ENCODE results near the gene STUM. TPM values are rescaled to one million over a fixed set of nuclear protein-coding genes. Genes with fewer than 3 reads are reported as not detected.
A peak's percentile ranks its signal among the peaks of the same experiment; 100 is the strongest.
"Not testable (repeated sequence)": the region's sequence is repeated elsewhere in the genome, so short reads cannot be mapped to it uniquely, and the experiment has no call there.

The STUM gene
- total RNA-seq, 2 donors from 2014 or later = 1.4 to 3.9 TPM

- ATAC-seq = no peak
- DNase-seq = no peak
- intact Hi-C loops (cut with DNase I, micrococcal nuclease) = no loop called here
Observed at GRCh38 chr1:226597616-226598454, 49.3 kb downstream of the STUM start.

DNA sequence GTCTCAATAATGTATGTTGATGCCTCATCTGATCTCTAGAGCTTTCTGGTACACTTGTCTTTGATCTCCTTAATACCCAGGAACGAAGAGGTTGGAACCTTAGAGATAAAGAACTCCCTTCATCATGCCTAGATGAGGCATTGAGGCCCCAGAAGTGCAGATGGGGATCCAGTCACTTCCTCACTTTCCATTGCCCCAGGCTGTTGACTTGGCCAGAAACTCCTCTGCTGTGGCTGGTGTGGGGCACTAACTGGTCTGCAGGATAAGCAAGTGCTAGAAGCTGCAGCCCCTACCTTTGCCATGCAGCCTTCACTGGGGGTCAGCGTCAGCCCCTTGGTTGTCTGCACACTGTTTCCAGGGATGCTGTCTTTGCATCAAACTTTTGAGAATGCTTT, 49.9 kb downstream of the STUM start:
- ATAC-seq (no peak), DNase-seq (no peak)
- intact Hi-C loops (cut with DNase I, micrococcal nuclease) = no loop called here

GRCh38 chr1:226598955-226599354, 50.4 kb downstream of the STUM start:
- DNase-seq; ATAC-seq; intact Hi-C loops (cut with DNase I, micrococcal nuclease): not testable (repeated sequence)

DNA sequence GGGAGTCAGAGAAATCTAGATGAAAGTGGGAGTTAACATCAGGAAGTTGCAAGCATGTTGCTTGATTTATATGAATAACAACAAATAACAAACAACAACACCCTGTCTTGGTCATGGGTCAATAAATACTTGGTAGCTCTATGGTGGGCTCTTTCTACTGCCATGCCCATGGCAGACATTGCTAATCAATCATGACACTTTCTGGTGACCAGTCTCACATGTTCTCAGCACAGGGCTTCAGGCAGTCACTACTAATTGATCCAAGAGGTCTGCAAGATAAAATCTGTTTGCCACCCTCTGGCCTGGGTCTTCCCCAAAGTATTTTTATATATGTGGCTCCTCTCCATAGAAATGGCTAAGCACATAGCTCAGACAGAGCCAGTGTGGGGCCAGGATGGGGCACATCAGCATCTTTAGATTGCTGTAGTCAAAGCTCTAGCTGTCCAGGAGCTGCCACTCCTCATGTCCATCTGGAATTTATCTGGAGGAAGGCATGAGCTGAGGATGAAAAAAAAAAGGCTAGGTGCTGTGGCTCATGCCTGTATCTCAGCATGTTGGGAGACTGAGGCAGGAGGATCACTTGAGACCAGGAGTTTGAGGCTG, 51.2 kb downstream of the STUM start:
- no peak for ATAC-seq
- intact Hi-C loops (cut with DNase I, micrococcal nuclease) = no loop called here
- no peak for DNase-seq

GRCh38 chr1:226600254-226600653, 51.7 kb downstream of the STUM start:
- ATAC-seq (no peak), DNase-seq (no peak)
- intact Hi-C loops (cut with DNase I, micrococcal nuclease) = no loop called here

DNA sequence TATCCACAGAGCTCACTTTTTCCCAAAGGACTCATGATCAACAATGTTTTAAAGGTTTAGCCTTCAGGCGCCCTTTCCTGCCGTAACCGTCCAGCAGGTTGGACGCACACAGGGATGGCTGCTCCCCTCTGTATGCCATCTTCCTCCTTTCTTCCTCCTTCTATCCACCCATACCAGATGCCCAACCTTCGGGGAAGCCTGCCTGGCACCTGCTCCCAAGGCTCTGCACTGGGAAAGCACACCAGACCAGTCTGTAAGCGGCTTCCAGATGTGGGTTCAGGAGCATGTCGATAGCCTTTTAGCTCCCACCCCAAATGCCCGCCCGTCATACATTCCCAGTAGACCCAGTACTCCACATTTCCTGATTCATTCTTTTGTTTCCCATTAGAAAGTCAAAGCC, 52.9 kb downstream of the STUM start:
- intact Hi-C loops (cut with DNase I, micrococcal nuclease) = no loop called here
- ATAC-seq = no peak
- DNase-seq = no peak

DNA sequence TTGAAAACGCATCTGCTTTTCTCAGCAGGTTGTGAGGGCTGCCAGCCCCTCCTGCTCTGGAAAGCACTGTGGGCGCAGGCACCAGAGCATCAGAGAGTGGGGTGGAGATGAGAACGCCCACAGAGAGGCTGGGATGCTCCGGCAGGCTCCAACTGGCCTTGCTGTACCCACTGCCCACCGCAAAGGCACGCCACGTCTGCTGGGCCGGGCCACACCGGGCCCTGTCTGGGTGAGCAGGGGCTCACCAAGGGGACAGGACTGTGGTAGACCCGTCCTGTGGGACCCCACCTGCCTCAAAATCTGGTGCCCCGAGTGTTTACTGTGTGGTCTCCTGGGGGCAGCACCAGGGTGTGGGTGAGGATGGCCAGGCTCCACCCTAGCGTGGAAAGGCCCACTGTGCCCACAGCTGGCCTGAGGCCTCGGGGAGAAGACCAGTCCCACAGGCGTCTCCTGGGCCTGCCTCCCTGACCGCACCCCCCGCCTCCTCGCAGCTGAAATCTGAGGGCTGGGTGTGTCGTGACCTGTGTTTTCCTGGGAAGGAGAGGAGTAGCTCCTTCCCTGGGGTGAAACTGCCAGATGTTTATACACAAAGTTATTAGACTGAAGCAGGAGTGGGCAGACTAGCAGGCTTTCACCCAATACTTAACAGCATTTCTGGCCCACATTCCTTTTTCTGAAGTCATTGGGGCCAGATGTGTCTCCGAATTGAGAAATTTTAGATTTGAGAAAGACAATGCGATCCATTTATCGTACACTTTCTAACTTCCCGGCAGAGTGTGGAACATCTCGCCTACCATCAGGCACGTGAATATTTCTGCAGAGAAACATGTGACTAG, 53.8 kb downstream of the STUM start:
- DNase-seq = peak; percentile 23 to 36
- intact Hi-C loops (cut with DNase I, micrococcal nuclease) = no loop called here
- peak; percentile 46 for ATAC-seq

DNA sequence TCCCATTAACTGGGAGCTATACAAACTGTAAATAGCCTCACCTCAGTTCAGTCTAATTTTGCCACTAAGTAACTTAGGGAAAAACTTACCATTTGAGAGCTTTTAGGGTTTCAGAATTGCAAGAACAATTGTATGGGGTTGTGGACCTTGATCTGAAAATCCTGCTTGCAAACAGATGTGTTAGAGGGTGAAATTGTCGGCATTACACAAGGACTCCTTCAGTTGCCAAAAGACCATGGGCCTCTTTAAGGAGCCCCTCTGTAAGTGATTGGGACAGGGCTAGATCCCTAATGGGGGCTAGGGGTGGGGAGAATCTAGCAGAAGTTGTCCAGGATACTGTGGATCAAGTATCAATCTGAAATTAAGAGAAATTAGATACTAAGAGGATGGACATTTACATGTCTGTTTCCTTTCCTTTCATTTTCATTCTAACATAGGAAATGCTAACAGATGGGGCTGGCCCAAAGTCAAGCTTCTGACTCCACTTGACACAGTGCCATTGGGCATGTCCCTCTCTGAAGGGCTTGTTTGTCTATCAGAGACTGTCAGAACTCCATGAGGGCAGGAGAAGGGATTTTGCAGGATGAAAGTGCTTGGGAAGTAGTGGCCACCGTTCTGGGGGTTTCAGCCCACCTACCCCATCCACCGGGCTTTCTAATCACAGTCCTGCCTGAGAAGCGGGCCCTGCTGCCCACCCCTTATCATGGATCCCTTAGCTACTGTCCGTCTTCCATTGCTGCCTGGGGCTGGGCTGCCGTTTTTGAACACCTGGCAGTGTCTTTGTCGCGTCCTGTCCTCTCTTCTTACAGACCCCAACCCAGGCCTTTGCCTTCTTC, 54.7 kb downstream of the STUM start:
- intact Hi-C loops (cut with DNase I, micrococcal nuclease) = no loop called here
- DNase-seq = peak in 1 of 2 donors; percentile 35
- ATAC-seq = no peak

GRCh38 chr1:226603858-226604559, 55.4 kb downstream of the STUM start:
- no peak for DNase-seq
- ATAC-seq = no peak
- intact Hi-C loops (cut with DNase I, micrococcal nuclease) = no loop called here

DNA sequence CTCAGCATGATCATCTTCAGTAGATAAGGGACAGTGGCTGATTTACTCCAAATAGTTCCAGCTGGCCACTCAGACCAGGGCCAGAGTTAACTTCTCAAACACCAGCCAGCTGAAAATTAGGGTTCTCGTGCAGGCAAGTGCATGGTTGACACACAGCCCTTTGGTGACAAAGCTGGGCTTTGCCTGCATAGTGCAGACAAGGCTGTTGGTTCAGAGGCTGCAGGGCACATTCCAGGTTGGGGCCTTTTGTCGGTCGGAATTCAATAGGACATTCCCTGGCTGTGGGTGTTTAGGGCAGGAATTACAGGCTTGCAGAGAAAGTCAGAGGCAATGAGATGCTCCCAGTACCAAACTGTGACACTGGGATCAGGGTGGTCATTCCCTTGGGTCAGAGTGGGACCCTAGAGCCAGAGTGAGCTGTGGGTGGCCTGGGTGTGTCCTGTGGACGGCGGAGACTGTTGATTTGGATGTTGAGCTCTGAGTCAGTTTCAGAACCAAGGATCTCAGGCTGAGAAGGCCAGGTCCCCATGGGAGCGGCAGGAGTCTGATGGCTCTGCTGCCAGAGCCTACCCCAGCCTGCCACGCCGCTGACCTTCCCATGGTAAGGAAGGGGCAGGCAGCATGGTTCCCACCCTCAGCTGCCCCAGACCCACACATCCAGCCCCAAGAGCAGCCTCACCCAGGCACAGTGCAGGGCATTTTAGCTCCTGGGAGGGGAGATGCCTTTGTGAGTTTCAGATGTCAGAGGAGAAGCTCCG, 56.2 kb downstream of the STUM start:
- intact Hi-C loops (cut with DNase I, micrococcal nuclease) = loop anchor here in 1 of 2 donors (5.0 kb wide), 1 partner anchor 57 kb away; the partner anchor contains the start of gene STUM
- ATAC-seq (no peak), DNase-seq (no peak)

DNA sequence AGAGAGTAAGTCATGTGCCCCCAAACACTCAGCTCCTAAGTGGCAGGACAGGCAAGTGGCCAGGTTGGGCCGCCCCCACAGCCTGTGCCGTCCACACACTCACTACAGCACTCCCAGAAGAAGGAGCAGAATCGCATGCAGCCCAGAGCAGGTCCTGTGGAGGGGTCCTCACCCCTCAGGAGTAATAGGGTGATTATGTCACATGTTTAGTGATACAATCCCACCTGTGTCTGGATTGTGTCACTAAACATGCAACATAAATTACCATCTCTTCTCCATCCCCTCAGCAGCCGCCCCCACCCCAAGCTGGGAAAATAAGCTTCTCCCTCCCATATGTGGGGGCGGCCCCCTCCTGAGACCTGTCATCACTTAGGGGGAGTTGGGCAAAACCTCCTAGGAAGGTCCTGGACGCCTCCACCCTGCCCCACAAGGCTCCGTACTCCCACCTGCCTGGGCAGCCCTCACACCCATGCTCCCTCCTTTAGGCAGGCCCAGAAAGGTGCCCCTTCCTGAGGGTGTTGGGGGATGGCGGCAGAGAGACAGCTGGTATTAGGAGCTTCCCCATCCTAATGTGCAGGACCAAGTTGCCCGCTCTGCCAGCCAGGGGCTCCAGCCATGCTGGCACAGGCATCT, 56.9 kb downstream of the STUM start:
- intact Hi-C loops (cut with DNase I, micrococcal nuclease) = loop anchor here in 1 of 2 donors (5.0 kb wide), 1 partner anchor 58 kb away; the partner anchor contains the start of gene STUM
- ATAC-seq (no peak), DNase-seq (no peak)

DNA sequence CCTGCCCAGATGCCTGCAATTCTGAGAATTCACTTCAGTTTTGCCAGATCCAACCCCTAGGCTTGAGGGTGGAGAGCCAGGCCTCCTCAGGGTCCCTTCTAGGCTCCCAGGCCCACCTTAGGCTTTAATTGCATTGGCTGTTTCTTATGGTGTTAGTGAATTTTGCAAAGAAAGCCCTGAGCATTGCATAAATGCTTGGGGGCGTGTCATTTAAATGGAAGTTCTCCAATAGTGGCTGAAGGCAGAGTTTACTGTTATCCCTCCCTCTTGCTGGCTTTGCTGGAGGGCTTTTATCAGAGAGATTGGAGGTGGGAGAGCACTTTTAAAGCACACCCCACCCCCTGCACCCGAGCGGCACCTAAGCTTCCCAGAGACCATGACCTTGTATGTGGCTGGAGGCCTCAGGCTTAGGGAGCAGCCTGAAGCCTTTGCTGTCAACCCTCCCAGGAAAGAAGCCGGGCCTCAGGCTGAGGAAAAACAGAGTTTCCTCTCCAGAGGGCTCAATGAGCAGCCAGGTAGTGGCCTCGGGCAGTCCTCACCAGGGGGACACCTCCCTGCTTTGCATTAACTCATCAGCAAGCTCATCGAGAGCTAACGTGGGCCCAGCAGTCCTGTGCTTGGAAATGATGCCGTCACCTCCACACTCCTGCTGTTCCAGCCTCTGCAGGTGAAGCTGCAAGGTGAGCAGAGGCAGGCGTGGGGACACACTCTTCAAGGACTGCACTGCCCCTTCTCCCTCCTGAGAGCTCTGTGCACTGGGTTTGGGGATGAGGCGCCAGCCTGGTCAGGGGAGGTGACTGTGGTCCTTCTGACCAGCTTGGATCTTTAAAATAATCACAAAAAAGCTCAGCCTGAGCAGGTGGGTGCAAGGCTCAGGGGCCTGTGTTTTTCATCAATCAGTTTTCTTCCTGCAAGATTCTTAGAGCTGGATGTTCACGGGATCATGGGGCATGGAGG, 58.0 kb downstream of the STUM start:
- DNase-seq (no peak), ATAC-seq (no peak)
- intact Hi-C loops (cut with DNase I, micrococcal nuclease) = loop anchor here in 1 of 2 donors (5.0 kb wide), 1 partner anchor 59 kb away; the partner anchor contains the start of gene STUM

GRCh38 chr1:226607268-226607660, 58.7 kb downstream of the STUM start:
- intact Hi-C loops (cut with DNase I, micrococcal nuclease) = loop anchor here in 1 of 2 donors (5.0 kb wide), 1 partner anchor 60 kb away; the partner anchor contains the start of gene STUM
- DNase-seq (peak in 1 of 2 donors; percentile 17), ATAC-seq (no peak)

GRCh38 chr1:226607821-226608220, 59.3 kb downstream of the STUM start:
- ATAC-seq (no peak), DNase-seq (no peak)
- intact Hi-C loops (cut with DNase I, micrococcal nuclease) = loop anchor here in 1 of 2 donors (5.0 kb wide), 1 partner anchor 61 kb away; the partner anchor contains the start of gene STUM

DNA sequence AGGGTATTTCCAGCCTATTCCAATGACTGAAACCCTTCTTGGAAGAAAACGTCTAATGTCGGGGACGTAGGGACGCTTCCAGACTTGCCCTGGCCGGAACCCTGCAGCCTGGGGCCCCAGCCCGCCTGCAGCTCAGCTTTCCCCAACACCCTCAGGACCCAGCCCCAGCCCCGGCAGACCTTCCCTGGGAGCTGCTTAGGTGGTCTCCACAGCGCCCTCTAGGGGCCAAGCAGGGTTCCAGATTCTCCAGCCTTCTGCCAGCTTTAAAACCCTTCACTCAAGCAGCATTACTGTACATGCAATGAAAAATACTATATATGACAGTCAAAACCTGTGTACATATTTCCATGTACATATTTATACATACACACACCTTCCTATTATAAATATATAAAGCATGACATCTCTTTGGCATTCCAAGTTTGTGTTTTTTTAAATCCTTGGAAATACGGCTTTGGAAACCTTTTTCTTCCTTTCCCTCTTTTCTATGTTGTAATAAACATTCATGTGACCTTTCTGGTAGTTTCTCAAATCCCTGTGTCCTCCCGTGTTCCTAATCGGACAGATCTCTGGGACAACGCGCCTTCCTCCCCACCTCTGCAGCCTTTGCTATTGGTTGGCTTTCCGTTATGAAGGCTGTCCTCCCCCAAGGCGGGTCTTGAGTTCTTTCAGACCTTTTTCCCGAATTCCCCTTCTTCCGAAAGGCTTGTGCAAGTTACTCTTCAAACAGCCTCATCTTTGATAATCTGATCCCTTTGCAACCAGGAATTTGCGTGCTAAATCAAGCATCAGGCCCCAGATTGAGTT, 60.3 kb downstream of the STUM start:
- ATAC-seq (peak; percentile 75), DNase-seq (peak; percentile 48 to 74)
- intact Hi-C loops (cut with DNase I, micrococcal nuclease) = loop anchor here in 1 of 2 donors (5.0 kb wide), 1 partner anchor 62 kb away; the partner anchor contains the start of gene STUM
